Measurements from ENCODE around the gene BAG2. TPM values are rescaled to one million over a fixed set of nuclear protein-coding genes. Genes with fewer than 3 reads are reported as not detected.

Gene BAG2
- total RNA-seq, 1 donor = 32.8 TPM

GRCh38 chr6:57147955-57148858 is 23.9 kb upstream of the BAG2 start:
- TF ChIP-seq, protein P1, sequence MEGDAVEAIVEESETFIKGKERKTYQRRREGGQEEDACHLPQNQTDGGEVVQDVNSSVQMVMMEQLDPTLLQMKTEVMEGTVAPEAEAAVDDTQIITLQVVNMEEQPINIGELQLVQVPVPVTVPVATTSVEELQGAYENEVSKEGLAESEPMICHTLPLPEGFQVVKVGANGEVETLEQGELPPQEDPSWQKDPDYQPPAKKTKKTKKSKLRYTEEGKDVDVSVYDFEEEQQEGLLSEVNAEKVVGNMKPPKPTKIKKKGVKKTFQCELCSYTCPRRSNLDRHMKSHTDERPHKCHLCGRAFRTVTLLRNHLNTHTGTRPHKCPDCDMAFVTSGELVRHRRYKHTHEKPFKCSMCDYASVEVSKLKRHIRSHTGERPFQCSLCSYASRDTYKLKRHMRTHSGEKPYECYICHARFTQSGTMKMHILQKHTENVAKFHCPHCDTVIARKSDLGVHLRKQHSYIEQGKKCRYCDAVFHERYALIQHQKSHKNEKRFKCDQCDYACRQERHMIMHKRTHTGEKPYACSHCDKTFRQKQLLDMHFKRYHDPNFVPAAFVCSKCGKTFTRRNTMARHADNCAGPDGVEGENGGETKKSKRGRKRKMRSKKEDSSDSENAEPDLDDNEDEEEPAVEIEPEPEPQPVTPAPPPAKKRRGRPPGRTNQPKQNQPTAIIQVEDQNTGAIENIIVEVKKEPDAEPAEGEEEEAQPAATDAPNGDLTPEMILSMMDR (IDR thresholded peaks at IDR 0.05; ENCODE audit: insufficient read depth, low read depth, low read length) = no peak
- no peak overlapping the region for H3K4me3 ChIP-seq (ENCODE audit: low read depth, low read length)
- DNase-seq (ENCODE audit: low read depth) = no peak

- no peak overlapping the region for H3K4me3 ChIP-seq (ENCODE audit: low read depth, low read length)
- no peak for DNase-seq (ENCODE audit: low read depth)
- TF ChIP-seq, protein P1 (IDR thresholded peaks at IDR 0.05; ENCODE audit: insufficient read depth, low read depth, low read length) = no peak
Measured at GRCh38 chr6:57158658-57159057, 13.5 kb upstream of the BAG2 start.

DNA sequence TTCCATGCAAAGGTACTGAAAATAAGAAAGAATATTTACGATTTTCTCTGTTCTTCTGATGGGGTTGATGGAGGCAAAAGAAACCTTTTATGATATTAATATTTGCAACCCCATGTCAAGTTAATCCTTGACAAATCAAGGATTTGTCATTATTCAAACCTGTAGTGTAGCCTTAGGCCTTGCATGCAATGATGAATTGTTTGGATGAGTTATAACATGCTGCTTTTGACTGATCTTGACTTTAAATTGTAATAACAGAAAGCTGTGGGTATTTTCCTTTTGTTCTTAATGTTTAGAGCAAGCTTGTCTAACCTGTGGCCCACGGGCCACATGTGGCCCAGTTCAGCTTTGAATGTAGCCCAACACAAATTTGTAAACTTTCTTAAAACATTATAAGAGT is 13.0 kb upstream of the BAG2 start:
- DNase-seq (ENCODE audit: low read depth) = no peak
- TF ChIP-seq, protein P1 (IDR thresholded peaks at IDR 0.05; ENCODE audit: insufficient read depth, low read depth, low read length) = no peak
- H3K4me3 ChIP-seq (ENCODE audit: low read depth, low read length) = no peak overlapping the region

DNA sequence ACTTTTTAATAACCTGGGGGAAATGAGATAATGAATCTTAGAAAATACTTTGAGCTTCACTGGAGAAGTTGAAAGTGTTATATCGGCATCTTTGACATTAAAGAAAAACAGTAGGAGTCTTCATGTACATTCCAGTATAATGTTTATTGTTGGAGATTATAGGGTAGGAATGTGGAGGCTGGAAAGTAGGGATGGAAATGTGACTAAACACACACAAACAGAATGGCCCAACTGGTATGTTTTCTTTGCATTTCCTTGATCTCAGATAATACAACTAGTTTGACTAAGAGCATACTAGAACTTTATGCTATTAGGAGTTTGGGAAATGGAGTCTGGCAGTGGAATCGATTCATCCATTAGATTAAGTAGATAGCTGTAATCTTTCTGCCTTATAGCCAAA is 10.1 kb upstream of the BAG2 start:
- TF ChIP-seq, protein P1 (IDR thresholded peaks at IDR 0.05; ENCODE audit: insufficient read depth, low read depth, low read length) = no peak
- peak; percentile 39 for DNase-seq (ENCODE audit: low read depth)
- no peak overlapping the region for H3K4me3 ChIP-seq (ENCODE audit: low read depth, low read length)

DNA sequence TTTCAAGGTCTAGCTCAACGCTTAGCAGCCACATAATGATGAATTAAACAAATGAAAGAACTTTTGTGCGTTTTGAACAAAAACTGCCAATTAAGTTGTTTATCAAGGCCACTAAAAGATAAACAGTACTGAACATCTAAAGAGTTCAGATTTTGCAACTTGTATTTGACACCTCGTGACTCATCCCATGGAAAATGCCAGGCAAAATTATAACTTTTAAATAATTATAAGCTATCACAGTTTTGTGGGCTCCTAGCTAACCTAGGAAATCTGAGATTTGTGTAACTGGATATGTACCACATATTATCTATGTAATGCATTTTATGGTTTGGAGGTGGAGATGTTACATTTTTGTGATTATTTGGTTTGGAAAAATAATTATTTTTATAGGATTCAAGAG is 9.6 kb upstream of the BAG2 start:
- TF ChIP-seq, protein P1 (IDR thresholded peaks at IDR 0.05; ENCODE audit: insufficient read depth, low read depth, low read length) = no peak
- H3K4me3 ChIP-seq (ENCODE audit: low read depth, low read length) = no peak overlapping the region
- DNase-seq (ENCODE audit: low read depth) = peak; percentile 66

- TF ChIP-seq, protein P1 (IDR thresholded peaks at IDR 0.05; ENCODE audit: insufficient read depth, low read depth, low read length) = no peak
- DNase-seq (ENCODE audit: low read depth) = no peak
- no peak overlapping the region for H3K4me3 ChIP-seq (ENCODE audit: low read depth, low read length)
Measured at GRCh38 chr6:57163956-57164355, 8.2 kb upstream of the BAG2 start.
